ENCODE results near the gene ATF5. TPM values are rescaled to one million over a fixed set of nuclear protein-coding genes. Genes with fewer than 3 reads are reported as not detected.
"Not testable (repeated sequence)": the region's sequence is repeated elsewhere in the genome, so short reads cannot be mapped to it uniquely, and the experiment has no call there.

ATF5 gene
- total and polyA plus RNA-seq, 2 donors (not counting 1 experiment from before 2014, with no cell fraction given): 7.4 to 7.9 TPM

DNA sequence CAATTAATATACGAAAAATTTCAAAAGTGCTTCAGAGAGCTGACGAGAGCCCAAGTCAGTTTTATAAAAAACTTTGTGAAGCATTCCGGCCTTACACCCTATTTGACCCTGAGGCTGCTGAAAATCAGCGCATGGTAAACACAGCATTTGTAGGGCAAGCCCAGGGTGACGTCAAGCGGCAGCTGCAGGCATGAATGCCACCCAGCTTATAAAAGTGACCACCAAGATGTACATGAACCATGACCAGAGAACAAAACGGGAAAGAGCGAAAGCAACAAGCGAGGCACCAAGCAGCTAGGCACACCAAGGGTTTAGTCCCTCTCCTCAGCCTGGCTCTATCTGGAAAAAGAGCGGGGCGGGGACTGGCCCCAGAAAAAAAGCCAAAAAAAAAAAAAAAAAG, 25.9 kb downstream of the ATF5 start:
- no peak overlapping the region for H3K4me3 ChIP-seq (replicated peaks in 1 of 4; ENCODE audit: control extremely low read depth in 1 of 4, insufficient read depth in 1 of 4, low read depth in 3 of 4, low read length in 4 of 4)
- no peaks in the 10 kb centered on the region for H3K36me3 ChIP-seq (ENCODE audit: control insufficient read depth, insufficient read depth, low read length)
- H3K9ac ChIP-seq (ENCODE audit: insufficient read depth, low read length): no peak overlapping the region
- no peak for TF ChIP-seq EZH2 (IDR thresholded peaks at IDR 0.05; ENCODE audit: low read length, missing control alignments)
- TF ChIP-seq, protein P1, sequence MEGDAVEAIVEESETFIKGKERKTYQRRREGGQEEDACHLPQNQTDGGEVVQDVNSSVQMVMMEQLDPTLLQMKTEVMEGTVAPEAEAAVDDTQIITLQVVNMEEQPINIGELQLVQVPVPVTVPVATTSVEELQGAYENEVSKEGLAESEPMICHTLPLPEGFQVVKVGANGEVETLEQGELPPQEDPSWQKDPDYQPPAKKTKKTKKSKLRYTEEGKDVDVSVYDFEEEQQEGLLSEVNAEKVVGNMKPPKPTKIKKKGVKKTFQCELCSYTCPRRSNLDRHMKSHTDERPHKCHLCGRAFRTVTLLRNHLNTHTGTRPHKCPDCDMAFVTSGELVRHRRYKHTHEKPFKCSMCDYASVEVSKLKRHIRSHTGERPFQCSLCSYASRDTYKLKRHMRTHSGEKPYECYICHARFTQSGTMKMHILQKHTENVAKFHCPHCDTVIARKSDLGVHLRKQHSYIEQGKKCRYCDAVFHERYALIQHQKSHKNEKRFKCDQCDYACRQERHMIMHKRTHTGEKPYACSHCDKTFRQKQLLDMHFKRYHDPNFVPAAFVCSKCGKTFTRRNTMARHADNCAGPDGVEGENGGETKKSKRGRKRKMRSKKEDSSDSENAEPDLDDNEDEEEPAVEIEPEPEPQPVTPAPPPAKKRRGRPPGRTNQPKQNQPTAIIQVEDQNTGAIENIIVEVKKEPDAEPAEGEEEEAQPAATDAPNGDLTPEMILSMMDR (conservative IDR thresholded peaks at IDR 0.05 in 1 of 2, IDR thresholded peaks at IDR 0.05 in 1 of 2; ENCODE audit: low read depth in 1 of 2, low read length in 2 of 2): no peak
- H3K4me1 ChIP-seq (ENCODE audit: control insufficient read depth, extremely low read depth, insufficient read depth, low read length): peaks cover 5% of the 10 kb centered on the region
- no peaks in the 10 kb centered on the region for H3K9me3 ChIP-seq (ENCODE audit: control insufficient read depth, insufficient read depth, low read depth, low read length)
- H2AFZ ChIP-seq (ENCODE audit: low read length): no peak overlapping the region
- no peaks in the 10 kb centered on the region for H3K79me2 ChIP-seq (ENCODE audit: control insufficient read depth, insufficient read depth, low read length)
- no peak overlapping the region for H3K27ac ChIP-seq (ENCODE audit: insufficient read depth, low read length)
- peak in 1 of 2 donors; percentile 44 for DNase-seq (ENCODE audit: low read depth in 2 of 2)
- H3K4me2 ChIP-seq (ENCODE audit: extremely low read depth, insufficient read depth, low read length): peak overlapping the region; percentile 58
- no peaks in the 10 kb centered on the region for H4K20me1 ChIP-seq (ENCODE audit: control insufficient read depth, extremely low read depth, insufficient read depth, low read length)
- H3K27me3 ChIP-seq (ENCODE audit: control insufficient read depth, insufficient read depth, low read length): peaks cover 2% of the 10 kb centered on the region

- TF ChIP-seq, protein P1 (conservative IDR thresholded peaks at IDR 0.05 in 1 of 2, IDR thresholded peaks at IDR 0.05 in 1 of 2; ENCODE audit: low read depth in 1 of 2, low read length in 2 of 2): no peak
- no peak for TF ChIP-seq EZH2 (IDR thresholded peaks at IDR 0.05; ENCODE audit: low read length, missing control alignments)
- Histone ChIP-seq H3K4me2 (ENCODE audit: extremely low read depth, insufficient read depth, low read length) (no peak overlapping the region), H3K4me3 (replicated peaks in 1 of 4; ENCODE audit: control extremely low read depth in 1 of 4, insufficient read depth in 1 of 4, low read depth in 3 of 4, low read length in 4 of 4) (no peak overlapping the region), H3K79me2 (ENCODE audit: control insufficient read depth, insufficient read depth, low read length) (no peaks in the 10 kb centered on the region), H3K9ac (ENCODE audit: insufficient read depth, low read length) (no peak overlapping the region), H4K20me1 (ENCODE audit: control insufficient read depth, extremely low read depth, insufficient read depth, low read length) (no peaks in the 10 kb centered on the region), H3K27me3 (ENCODE audit: control insufficient read depth, insufficient read depth, low read length) (peaks cover 2% of the 10 kb centered on the region), H3K36me3 (ENCODE audit: control insufficient read depth, insufficient read depth, low read length) (no peaks in the 10 kb centered on the region), H2AFZ (ENCODE audit: low read length) (no peak overlapping the region), H3K4me1 (ENCODE audit: control insufficient read depth, extremely low read depth, insufficient read depth, low read length) (peaks cover 5% of the 10 kb centered on the region), H3K27ac (ENCODE audit: insufficient read depth, low read length) (no peak overlapping the region), H3K9me3 (ENCODE audit: control insufficient read depth, insufficient read depth, low read depth, low read length) (no peaks in the 10 kb centered on the region)
- DNase-seq (ENCODE audit: low read depth in 2 of 2): no peak
Observed at GRCh38 chr19:49956115-49956495, 27.1 kb downstream of the ATF5 start.

- no peak for DNase-seq (ENCODE audit: low read depth in 2 of 2)
- Histone ChIP-seq H3K79me2 (ENCODE audit: control insufficient read depth, insufficient read depth, low read length) (no peaks in the 10 kb centered on the region), H3K4me1 (ENCODE audit: control insufficient read depth, extremely low read depth, insufficient read depth, low read length) (peaks cover 5% of the 10 kb centered on the region), H2AFZ (ENCODE audit: low read length) (no peak overlapping the region), H4K20me1 (ENCODE audit: control insufficient read depth, extremely low read depth, insufficient read depth, low read length) (no peaks in the 10 kb centered on the region), H3K9ac (ENCODE audit: insufficient read depth, low read length) (no peak overlapping the region), H3K9me3 (ENCODE audit: control insufficient read depth, insufficient read depth, low read depth, low read length) (no peaks in the 10 kb centered on the region), H3K27me3 (ENCODE audit: control insufficient read depth, insufficient read depth, low read length) (peaks cover 2% of the 10 kb centered on the region), H3K27ac (ENCODE audit: insufficient read depth, low read length) (no peak overlapping the region), H3K36me3 (ENCODE audit: control insufficient read depth, insufficient read depth, low read length) (no peaks in the 10 kb centered on the region), H3K4me2 (ENCODE audit: extremely low read depth, insufficient read depth, low read length) (no peak overlapping the region), H3K4me3 (replicated peaks in 1 of 4; ENCODE audit: control extremely low read depth in 1 of 4, insufficient read depth in 1 of 4, low read depth in 3 of 4, low read length in 4 of 4) (no peak overlapping the region)
- TF ChIP-seq EZH2 (IDR thresholded peaks at IDR 0.05; ENCODE audit: low read length, missing control alignments): no peak
- TF ChIP-seq, protein P1 (conservative IDR thresholded peaks at IDR 0.05 in 1 of 2, IDR thresholded peaks at IDR 0.05 in 1 of 2; ENCODE audit: low read depth in 1 of 2, low read length in 2 of 2): no peak
Observed at GRCh38 chr19:49957262-49957915, 28.4 kb downstream of the ATF5 start.

GRCh38 chr19:49958144-49958543, 29.1 kb downstream of the ATF5 start:
- not testable (repeated sequence) for H3K4me2 ChIP-seq (ENCODE audit: extremely low read depth, insufficient read depth, low read length); H2AFZ ChIP-seq (ENCODE audit: low read length); H4K20me1 ChIP-seq (ENCODE audit: control insufficient read depth, extremely low read depth, insufficient read depth, low read length); H3K27ac ChIP-seq (ENCODE audit: insufficient read depth, low read length); H3K4me1 ChIP-seq (ENCODE audit: control insufficient read depth, extremely low read depth, insufficient read depth, low read length); H3K79me2 ChIP-seq (ENCODE audit: control insufficient read depth, insufficient read depth, low read length); H3K9ac ChIP-seq (ENCODE audit: insufficient read depth, low read length); H3K27me3 ChIP-seq (ENCODE audit: control insufficient read depth, insufficient read depth, low read length); H3K9me3 ChIP-seq (ENCODE audit: control insufficient read depth, insufficient read depth, low read depth, low read length); H3K4me3 ChIP-seq (replicated peaks in 1 of 4; ENCODE audit: control extremely low read depth in 1 of 4, insufficient read depth in 1 of 4, low read depth in 3 of 4, low read length in 4 of 4); DNase-seq (ENCODE audit: low read depth in 2 of 2); H3K36me3 ChIP-seq (ENCODE audit: control insufficient read depth, insufficient read depth, low read length)

- not testable (repeated sequence) for H3K4me3 ChIP-seq (replicated peaks in 1 of 4; ENCODE audit: control extremely low read depth in 1 of 4, insufficient read depth in 1 of 4, low read depth in 3 of 4, low read length in 4 of 4); H3K9me3 ChIP-seq (ENCODE audit: control insufficient read depth, insufficient read depth, low read depth, low read length); H3K27ac ChIP-seq (ENCODE audit: insufficient read depth, low read length); H3K79me2 ChIP-seq (ENCODE audit: control insufficient read depth, insufficient read depth, low read length); H3K4me2 ChIP-seq (ENCODE audit: extremely low read depth, insufficient read depth, low read length); H3K4me1 ChIP-seq (ENCODE audit: control insufficient read depth, extremely low read depth, insufficient read depth, low read length); H3K27me3 ChIP-seq (ENCODE audit: control insufficient read depth, insufficient read depth, low read length); H3K9ac ChIP-seq (ENCODE audit: insufficient read depth, low read length); H3K36me3 ChIP-seq (ENCODE audit: control insufficient read depth, insufficient read depth, low read length); H4K20me1 ChIP-seq (ENCODE audit: control insufficient read depth, extremely low read depth, insufficient read depth, low read length); H2AFZ ChIP-seq (ENCODE audit: low read length); DNase-seq (ENCODE audit: low read depth in 2 of 2)
Observed at GRCh38 chr19:49958596-49958995, 29.6 kb downstream of the ATF5 start.

Measured in fibroblast of lung (primary cell).